Muscle layer of duodenum (tissue), 2 donors: ENCODE results near the gene MLLT10.

ENCODE experiments used
- H3K27ac ChIP-seq: one replicate; pipeline ENCODE4 v1.7.0; 2013; ENCODE audit warnings: mild to moderate bottlenecking, low read length
- H3K27me3 ChIP-seq: one replicate; pipeline ENCODE4 v1.7.0; 2013; ENCODE audit warnings: low read depth, mild to moderate bottlenecking, control low read depth, low read length
- H3K36me3 ChIP-seq, 2 donors: one replicate each; pipeline ENCODE4 v1.7.0; 2013; ENCODE audit warnings: low read length in 2 of 2, control low read depth in 1 of 2, mild to moderate bottlenecking in 1 of 2; ENCODE audit not compliant: insufficient read depth in 2 of 2, control insufficient read depth in 1 of 2
- H3K4me1 ChIP-seq, 2 donors: one replicate each; pipeline ENCODE4 v1.7.0; 2013; ENCODE audit warnings: low read length in 2 of 2, mild to moderate bottlenecking in 2 of 2, control low read depth in 1 of 2, moderate library complexity in 1 of 2; ENCODE audit not compliant: insufficient read depth in 2 of 2, control insufficient read depth in 1 of 2
- H3K4me3 ChIP-seq, 2 donors: one replicate each; pipeline ENCODE4 v1.7.0; 2013; ENCODE audit warnings: low read length in 2 of 2, low read depth in 1 of 2, mild to moderate bottlenecking in 1 of 2
- H3K9me3 ChIP-seq, 2 donors: one replicate each; pipeline ENCODE4 v1.7.0; 2013; ENCODE audit warnings: low read length in 2 of 2, control low read depth in 1 of 2, mild to moderate bottlenecking in 1 of 2; ENCODE audit not compliant: control insufficient read depth in 1 of 2
- donor health status: healthy.

Gene MLLT10

DNA sequence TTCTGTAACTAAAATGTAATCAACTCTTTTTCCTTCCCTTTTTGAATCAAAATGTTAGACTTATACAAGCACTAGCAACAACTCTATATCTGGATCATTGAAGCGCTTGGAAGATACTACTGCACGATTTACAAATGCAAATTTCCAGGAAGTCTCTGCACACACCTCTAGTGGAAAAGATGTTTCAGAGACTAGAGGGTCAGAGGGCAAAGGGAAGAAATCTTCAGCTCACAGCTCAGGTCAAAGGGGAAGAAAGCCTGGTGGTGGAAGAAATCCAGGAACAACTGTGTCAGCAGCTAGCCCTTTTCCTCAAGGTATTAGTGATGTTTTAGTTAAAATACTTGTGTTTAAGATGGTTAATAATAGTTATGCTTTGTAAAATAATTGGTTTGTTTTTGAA, 136.4 kb downstream of the MLLT10 start:
- H3K4me1 ChIP-seq, result peaks cover 0 to 3% of the 10 kb centered on the region in 2 donors
- no peaks in the 10 kb centered on the region for H3K9me3 ChIP-seq
- H3K27me3 ChIP-seq, result no peaks in the 10 kb centered on the region
- peaks cover 0 to 7% of the 10 kb centered on the region in 2 donors for H3K36me3 ChIP-seq
- no peak overlapping the region for H3K27ac ChIP-seq
- no peak overlapping the region for H3K4me3 ChIP-seq

DNA sequence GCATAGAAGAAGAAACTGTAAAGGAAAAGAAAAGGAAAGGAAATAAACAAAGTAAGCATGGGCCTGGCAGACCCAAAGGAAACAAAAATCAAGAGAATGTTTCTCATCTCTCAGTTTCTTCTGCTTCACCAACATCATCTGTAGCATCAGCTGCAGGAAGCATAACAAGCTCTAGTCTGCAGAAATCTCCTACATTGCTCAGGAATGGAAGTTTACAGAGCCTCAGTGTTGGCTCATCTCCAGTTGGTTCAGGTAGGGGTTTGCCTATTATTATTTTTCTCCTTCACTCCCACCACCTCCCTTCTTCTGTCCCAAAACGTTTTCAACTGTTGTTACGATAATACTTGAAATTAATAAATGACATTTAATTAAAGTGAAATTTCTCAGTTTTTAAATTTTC, 139.6 kb downstream of the MLLT10 start:
- Histone ChIP-seq H3K27ac (no peak overlapping the region), H3K4me3 (no peak overlapping the region), H3K4me1 (peaks cover 0 to 3% of the 10 kb centered on the region in 2 donors), H3K9me3 (no peaks in the 10 kb centered on the region), H3K36me3 (peaks cover 0 to 7% of the 10 kb centered on the region in 2 donors), H3K27me3 (no peaks in the 10 kb centered on the region)

DNA sequence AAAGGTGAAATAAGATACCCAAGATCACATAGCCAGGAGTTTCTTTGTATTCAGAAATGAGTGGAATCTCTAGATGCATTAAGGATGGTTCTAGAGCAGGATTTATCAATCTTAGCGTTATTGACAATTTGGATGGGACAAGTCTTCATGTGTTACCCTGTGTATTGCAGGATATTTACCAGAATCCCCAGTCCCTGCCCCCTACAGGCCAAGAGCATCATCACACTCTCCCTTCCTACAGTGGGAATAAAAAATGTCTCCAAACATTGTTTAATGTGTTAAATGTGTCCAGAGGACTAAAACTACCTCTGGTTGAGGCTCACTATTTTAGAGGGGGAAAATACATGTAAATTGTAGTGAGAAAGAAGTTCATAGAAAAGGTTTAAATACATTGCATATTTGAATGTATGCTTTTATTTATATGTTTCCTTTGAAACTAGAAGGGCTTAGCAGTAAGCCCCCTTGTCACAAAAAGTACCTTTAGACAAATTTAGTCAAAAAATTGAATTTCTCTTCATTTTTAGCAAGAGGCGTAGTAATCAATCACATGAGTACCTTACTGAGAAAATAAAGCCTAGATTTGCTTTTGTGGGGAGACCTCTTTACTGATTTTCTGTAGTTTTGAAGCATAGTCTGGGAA, 141.2 kb downstream of the MLLT10 start:
- H3K4me3 ChIP-seq, result no peak overlapping the region
- no peak overlapping the region for H3K27ac ChIP-seq
- H3K4me1 ChIP-seq, result no peaks in the 10 kb centered on the region
- no peaks in the 10 kb centered on the region for H3K9me3 ChIP-seq
- H3K27me3 ChIP-seq, result no peaks in the 10 kb centered on the region
- peaks cover 0 to 7% of the 10 kb centered on the region in 2 donors for H3K36me3 ChIP-seq

DNA sequence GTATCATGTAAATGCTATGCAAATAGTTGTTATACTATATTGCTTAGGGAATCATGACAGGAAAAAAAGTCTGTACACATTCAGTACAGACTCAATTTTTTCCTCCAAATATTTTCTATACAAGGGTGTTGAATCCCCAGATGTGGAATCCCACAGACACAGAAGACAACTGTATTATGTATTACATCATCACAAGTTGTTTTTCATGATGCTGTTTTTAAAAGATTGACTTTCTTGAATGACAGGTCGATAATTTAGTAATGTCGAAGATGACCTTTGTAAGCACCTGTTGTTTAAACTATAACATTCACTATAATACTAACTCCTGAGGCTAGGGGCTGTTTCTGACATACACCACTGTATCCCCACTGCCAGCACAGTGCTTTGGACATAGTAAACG, 143.5 kb downstream of the MLLT10 start:
- no peaks in the 10 kb centered on the region for H3K9me3 ChIP-seq
- no peaks in the 10 kb centered on the region for H3K4me1 ChIP-seq
- no peak overlapping the region for H3K4me3 ChIP-seq
- H3K27ac ChIP-seq, result no peak overlapping the region
- H3K27me3 ChIP-seq, result no peaks in the 10 kb centered on the region
- peaks cover 0 to 11% of the 10 kb centered on the region in 2 donors for H3K36me3 ChIP-seq

DNA sequence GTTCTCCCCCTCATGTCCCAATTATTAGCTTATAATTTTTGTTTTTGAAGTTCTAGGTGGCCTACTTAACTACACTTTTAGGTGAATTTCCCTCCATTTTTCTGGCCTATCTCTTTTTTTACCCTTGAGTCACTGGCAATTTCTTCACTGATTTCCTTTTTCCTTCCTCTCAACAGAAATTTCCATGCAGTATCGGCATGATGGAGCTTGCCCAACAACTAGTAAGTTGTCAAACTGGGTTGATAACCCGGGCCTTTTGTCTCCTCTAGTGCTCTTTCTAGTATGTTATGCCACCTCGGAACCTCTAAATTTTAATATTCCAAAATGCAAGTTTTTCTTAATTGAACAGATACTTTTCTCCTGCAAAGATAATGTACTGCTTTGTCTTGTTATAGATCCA, 147.1 kb downstream of the MLLT10 start:
- peaks cover 0 to 4% of the 10 kb centered on the region in 2 donors for H3K36me3 ChIP-seq
- no peak overlapping the region for H3K4me3 ChIP-seq
- H3K27ac ChIP-seq, result no peak overlapping the region
- no peaks in the 10 kb centered on the region for H3K9me3 ChIP-seq
- H3K4me1 ChIP-seq, result no peaks in the 10 kb centered on the region
- no peaks in the 10 kb centered on the region for H3K27me3 ChIP-seq

DNA sequence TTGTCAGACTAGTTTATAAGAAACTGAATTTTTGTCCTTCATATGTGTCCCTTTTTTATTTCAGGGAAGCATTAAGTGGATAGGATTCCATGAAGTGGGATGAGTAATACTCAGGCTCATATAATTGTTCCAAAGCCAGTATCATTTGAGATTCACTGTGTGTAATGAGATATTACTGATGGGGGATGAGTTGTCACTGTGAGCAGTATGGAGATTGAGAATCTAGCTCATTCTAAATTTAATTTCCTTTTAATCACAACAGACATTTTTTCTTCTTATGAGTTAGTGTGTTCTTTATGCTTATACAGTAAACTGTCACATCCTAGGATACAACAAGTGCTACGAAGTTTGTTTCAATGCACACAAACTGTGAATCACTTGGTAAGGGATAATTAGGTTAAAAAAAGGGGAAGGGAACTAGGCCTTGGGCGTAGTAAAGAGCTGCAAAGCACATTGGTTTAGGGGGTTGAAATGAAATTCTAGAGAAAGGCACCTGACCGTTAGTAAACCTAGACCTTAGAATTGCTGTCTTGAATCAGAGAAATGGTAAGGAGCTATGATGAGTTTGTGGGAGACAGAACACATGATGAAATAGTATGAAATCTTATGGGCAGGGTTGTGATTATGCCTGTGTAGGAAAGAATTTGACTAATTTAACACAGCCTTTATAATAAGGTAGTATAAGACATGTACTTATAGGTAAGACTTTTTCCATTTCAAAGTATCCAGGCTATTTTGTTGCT, 153.4 kb downstream of the MLLT10 start:
- Histone ChIP-seq H3K27me3 (no peaks in the 10 kb centered on the region), H3K36me3 (no peaks in the 10 kb centered on the region), H3K4me1 (no peaks in the 10 kb centered on the region), H3K4me3 (no peak overlapping the region), H3K9me3 (no peaks in the 10 kb centered on the region), H3K27ac (no peak overlapping the region)

DNA sequence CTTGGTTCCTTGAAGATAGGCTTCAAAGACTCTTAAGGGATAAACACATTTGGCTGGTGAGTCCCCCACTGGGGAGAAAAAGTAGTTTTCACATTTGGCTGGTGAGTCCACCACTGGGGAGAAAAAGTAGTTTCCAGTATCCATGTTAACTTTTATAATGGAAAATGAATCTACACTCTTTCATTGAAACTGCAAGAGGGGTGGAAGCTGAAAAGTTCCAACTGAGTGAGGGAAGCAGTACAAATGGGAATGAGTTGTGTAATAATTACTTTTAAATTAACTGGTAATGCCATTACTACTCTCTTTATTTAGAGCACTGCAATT, 153.9 kb downstream of the MLLT10 start:
- Histone ChIP-seq H3K9me3 (no peaks in the 10 kb centered on the region), H3K27me3 (no peaks in the 10 kb centered on the region), H3K36me3 (no peaks in the 10 kb centered on the region), H3K4me3 (no peak overlapping the region), H3K27ac (no peak overlapping the region), H3K4me1 (no peaks in the 10 kb centered on the region)

DNA sequence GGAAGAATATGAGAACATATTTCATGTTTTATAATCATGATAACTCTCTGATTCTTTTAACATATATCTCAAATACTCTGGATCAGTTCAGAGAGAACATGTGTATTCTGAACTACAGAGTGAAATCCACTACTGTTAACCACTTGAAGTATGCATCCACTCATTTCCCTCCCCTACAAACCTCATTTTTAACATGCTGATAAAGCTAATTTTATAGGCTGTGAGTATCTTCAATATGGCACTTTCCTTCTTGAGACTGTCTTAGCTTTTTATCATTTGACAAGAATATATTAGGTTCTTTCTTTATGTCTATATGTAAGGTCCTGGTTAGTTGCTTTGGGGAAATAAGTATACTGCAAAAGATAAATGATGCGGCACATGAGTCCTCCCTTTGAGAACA, 154.8 kb downstream of the MLLT10 start:
- Histone ChIP-seq H3K27ac (no peak overlapping the region), H3K4me3 (no peak overlapping the region), H3K27me3 (no peaks in the 10 kb centered on the region), H3K9me3 (no peaks in the 10 kb centered on the region), H3K4me1 (no peaks in the 10 kb centered on the region), H3K36me3 (no peaks in the 10 kb centered on the region)

DNA sequence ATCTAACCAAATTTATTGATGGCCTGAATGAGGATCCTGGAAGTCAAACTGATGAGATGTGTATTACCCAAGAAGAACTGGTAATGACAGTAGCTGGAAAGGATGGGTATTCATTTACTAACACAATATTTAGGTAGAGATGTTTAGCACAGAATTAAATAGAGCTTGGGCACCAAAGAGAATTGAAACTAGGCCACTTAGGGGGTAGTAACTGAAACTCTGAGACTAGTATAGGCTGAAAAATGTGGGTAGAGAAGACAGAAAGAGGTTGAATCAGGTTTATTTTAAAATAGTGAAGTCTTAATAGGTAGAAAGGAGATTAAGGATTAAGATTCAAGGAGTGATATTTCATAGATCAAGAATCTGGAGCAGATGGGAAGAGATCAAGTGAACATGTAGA, 155.8 kb downstream of the MLLT10 start:
- Histone ChIP-seq H3K4me3 (no peak overlapping the region), H3K4me1 (no peaks in the 10 kb centered on the region), H3K9me3 (no peaks in the 10 kb centered on the region), H3K27ac (no peak overlapping the region), H3K27me3 (no peaks in the 10 kb centered on the region), H3K36me3 (no peaks in the 10 kb centered on the region)

DNA sequence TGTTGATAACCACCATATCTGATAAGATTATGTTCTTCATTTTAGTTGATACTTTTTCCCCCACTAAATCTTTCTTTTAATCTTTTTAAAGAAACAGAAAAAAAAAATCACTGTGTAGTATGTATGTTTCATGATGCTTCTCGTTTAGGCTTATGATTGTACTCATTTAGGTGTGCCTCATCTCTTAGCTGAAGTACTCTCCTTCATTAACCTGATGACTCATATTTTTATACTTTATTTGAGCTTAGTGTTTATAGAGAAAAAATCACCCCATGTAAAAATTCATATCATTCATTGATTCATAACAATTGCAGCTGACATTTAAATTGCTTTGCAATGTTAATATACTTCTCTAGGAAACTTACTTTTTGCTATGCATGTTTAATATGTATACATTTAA, 158.9 kb downstream of the MLLT10 start:
- H3K4me3 ChIP-seq, result no peak overlapping the region
- no peak overlapping the region for H3K27ac ChIP-seq
- no peaks in the 10 kb centered on the region for H3K9me3 ChIP-seq
- no peaks in the 10 kb centered on the region for H3K36me3 ChIP-seq
- peaks cover 0 to 6% of the 10 kb centered on the region in 2 donors for H3K4me1 ChIP-seq
- no peaks in the 10 kb centered on the region for H3K27me3 ChIP-seq

DNA sequence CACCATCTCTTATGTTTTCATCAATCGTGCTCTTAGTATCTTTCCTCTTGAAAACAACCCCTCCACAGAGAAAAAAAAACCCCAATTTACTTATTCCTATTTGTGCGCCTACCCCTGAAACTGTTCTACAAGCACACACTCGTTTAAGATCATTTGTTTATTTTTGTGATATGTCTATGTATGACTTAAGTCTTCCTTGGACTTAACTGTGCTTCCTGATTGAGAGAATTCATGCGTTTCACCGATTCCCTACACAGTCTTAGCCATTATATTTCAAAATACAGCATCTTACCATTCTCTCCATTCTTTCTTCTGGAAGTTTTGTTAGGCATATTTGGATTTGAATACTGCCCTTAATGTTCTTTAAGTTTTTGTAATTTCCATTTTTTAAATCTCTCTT, 159.4 kb downstream of the MLLT10 start:
- H3K4me1 ChIP-seq, result peaks cover 0 to 6% of the 10 kb centered on the region in 2 donors
- H3K27me3 ChIP-seq, result no peaks in the 10 kb centered on the region
- H3K4me3 ChIP-seq, result no peak overlapping the region
- H3K9me3 ChIP-seq, result no peaks in the 10 kb centered on the region
- no peaks in the 10 kb centered on the region for H3K36me3 ChIP-seq
- H3K27ac ChIP-seq, result no peak overlapping the region

DNA sequence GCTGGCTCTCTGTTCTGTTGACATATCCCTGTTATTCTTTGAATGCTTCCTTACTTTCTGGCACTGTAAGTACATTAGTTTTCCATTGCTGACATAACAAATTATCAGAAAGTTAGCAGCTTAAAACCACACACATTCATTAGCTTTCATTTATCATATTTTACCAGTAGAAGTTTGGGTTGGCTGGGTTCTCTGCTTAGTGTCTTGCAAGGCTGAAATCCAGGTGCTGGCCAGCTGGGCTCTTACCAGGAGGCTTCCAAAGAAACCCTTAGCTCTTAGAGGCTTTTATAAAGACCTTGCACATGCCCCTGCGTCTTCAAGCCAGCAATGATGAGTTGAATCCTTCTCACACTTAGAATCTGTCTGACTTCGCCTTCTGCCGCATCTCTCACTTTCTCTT, 160.6 kb downstream of the MLLT10 start:
- Histone ChIP-seq H3K4me1 (peaks cover 0 to 6% of the 10 kb centered on the region in 2 donors), H3K36me3 (peaks cover 0 to 4% of the 10 kb centered on the region in 2 donors), H3K27ac (no peak overlapping the region), H3K27me3 (no peaks in the 10 kb centered on the region), H3K9me3 (peaks cover 0 to 4% of the 10 kb centered on the region in 2 donors), H3K4me3 (no peak overlapping the region)
